OCI-LY7 (cell line): ENCODE data around the gene GLRA1. TPM values are rescaled to one million over a fixed set of nuclear protein-coding genes. Genes with fewer than 3 reads are reported as not detected.

Experiments
- BruUV-seq: library from RNA; stranded (reverse); fragments of 400-500 nt; replicated peaks from 2 replicates; lab custom pipeline; 2021; lab: Mats Ljungman, UMichigan
- CTCF ChIA-PET: fragments of 300-600 bp; sonication (Branson Sonifier 250); formaldehyde crosslinking; loops from one replicate; lab custom pipeline; 2022; ENCODE audit warnings: antibody characterized with exemption; ENCODE audit not compliant: unreplicated experiment; lab: Charles Lee
- POLR2A ChIA-PET: fragments of 300-600 bp; sonication (Branson Sonifier 250); formaldehyde crosslinking; loops from one replicate; lab custom pipeline; 2022; ENCODE audit warnings: antibody characterized with exemption; lab: Charles Lee
- DNase-seq: peaks from one replicate; pipeline ENCODE4 v3.0.0-alpha.2; 2015; ENCODE audit warnings: low spot score
- H2AFZ ChIP-seq: fragments of 200-600 bp; sonication (generic), shearing (Covaris generic); 2 replicates; pipeline ENCODE4 v1.6.1; 2014; ENCODE audit warnings: mild to moderate bottlenecking, antibody characterized with exemption, low read length, moderate library complexity
- H3K27ac ChIP-seq: fragments of 200-600 bp; sonication (generic); 2 replicates; pipeline ENCODE4 v1.5.1; 2014; ENCODE audit warnings: mixed run types, low read depth, mild to moderate bottlenecking, moderate library complexity, low read length, inconsistent platforms; ENCODE audit not compliant: poor library complexity, severe bottlenecking
- H3K36me3 ChIP-seq: fragments of 200-600 bp; sonication (generic); 2 replicates; pipeline ENCODE4 v1.6.1; 2014; ENCODE audit warnings: mild to moderate bottlenecking, antibody characterized with exemption, low read length, moderate library complexity, mixed read lengths; ENCODE audit not compliant: insufficient read depth
- H3K4me1 ChIP-seq: fragments of 200-600 bp; sonication (generic); 2 replicates; pipeline ENCODE4 v1.5.1; 2014; ENCODE audit warnings: mild to moderate bottlenecking, low read length; ENCODE audit not compliant: insufficient read depth, poor library complexity, severe bottlenecking
- H3K4me2 ChIP-seq: fragments of 200-600 bp; sonication (generic); 2 replicates; pipeline ENCODE4 v1.6.1; 2014; ENCODE audit warnings: mild to moderate bottlenecking, low read length
- H3K4me3 ChIP-seq: fragments of 200-600 bp; sonication (generic); 2 replicates; pipeline ENCODE4 v1.5.1; 2014; ENCODE audit warnings: mild to moderate bottlenecking, low read depth, low read length; ENCODE audit not compliant: poor library complexity, severe bottlenecking
- H3K79me2 ChIP-seq: fragments of 200-600 bp; sonication (generic); 2 replicates; pipeline ENCODE4 v1.6.1; 2016; ENCODE audit warnings: low read depth, mild to moderate bottlenecking, low read length, moderate library complexity, mixed read lengths; ENCODE audit not compliant: insufficient read depth
- H3K9me2 ChIP-seq: fragments of 200-600 bp; sonication (generic); 2 replicates; pipeline ENCODE4 v1.6.1; 2016; ENCODE audit warnings: mild to moderate bottlenecking, low read length, mixed read lengths; ENCODE audit not compliant: insufficient read depth
- H3K9me3 ChIP-seq: fragments of 200-600 bp; sonication (generic); 2 replicates; pipeline ENCODE4 v1.6.1; 2014; ENCODE audit warnings: mild to moderate bottlenecking, mixed run types, low read length, mixed read lengths
- H4K20me1 ChIP-seq: fragments of 200-600 bp; sonication (generic); 2 replicates; pipeline ENCODE4 v1.6.1; 2014; ENCODE audit warnings: mild to moderate bottlenecking, antibody characterized with exemption, low read length, moderate library complexity, mixed read lengths; ENCODE audit not compliant: insufficient read depth
- EZH2phosphoT487 ChIP-seq: fragments of 200-600 bp; sonication (generic); IDR thresholded peaks from 2 replicates; pipeline ENCODE4 v1.6.1; 2018; ENCODE audit warnings: low read depth, borderline replicate concordance, mild to moderate bottlenecking, mixed run types, antibody characterized with exemption, low read length, moderate library complexity, mixed read lengths
- intact Hi-C: fragments of 100-400 bp; cut with micrococcal nuclease; formaldehyde crosslinking; loops from one replicate; pipeline ENCODE4 v1.10.0; 2022; ENCODE audit not compliant: unreplicated experiment
- total RNA-seq, 2 experiments: library from RNA; depleted of rRNA in 1 of 2; stranded (reverse); fragments of >200 nt in 1 of 2; shearing (Covaris generic) in 1 of 2; gene quantifications; 2 replicates each; pipeline ENCODE4 v1.2.3, GENCODE V29; 2014 to 2022
- TF ChIP-seq, protein P1 (sequence below): fragments of 200-600 bp; sonication (generic); conservative IDR thresholded peaks from 2 replicates; pipeline ENCODE4 v1.5.1; 2014; ENCODE audit warnings: mild to moderate bottlenecking, antibody characterized with exemption, low read length, moderate library complexity, mixed read lengths

Gene GLRA1
- total RNA-seq, 2 experiments from 2014 or later, result not detected

DNA sequence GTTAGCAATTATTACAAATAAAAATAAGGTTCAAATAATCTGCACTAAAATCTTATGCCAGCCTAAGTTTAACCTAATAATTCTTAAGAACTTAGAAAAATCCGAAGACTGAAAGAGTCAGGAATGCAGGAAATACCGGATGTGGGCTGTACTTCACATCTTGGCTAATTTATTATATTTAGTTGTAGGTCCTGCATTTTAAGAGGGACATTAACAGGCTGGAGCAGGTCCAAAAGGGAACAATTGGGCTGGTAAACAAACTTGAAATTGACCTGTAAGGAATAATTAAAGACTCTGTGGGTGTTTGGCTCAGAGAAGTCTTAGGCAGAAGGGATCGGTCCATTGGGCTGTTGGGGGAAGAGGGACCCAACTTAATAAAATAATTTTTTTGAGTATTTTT is 18.4 kb downstream of the GLRA1 start:
- Histone ChIP-seq H3K79me2 (no peaks in the 10 kb centered on the region), H3K4me1 (no peaks in the 10 kb centered on the region), H3K4me3 (no peak overlapping the region), H3K9me3 (no peaks in the 10 kb centered on the region), H4K20me1 (no peaks in the 10 kb centered on the region), H2AFZ (no peak overlapping the region), H3K27ac (no peak overlapping the region), H3K36me3 (no peaks in the 10 kb centered on the region), H3K4me2 (no peak overlapping the region), H3K9me2 (no peaks in the 10 kb centered on the region)
- CTCF ChIA-PET, result no interaction called here
- POLR2A ChIA-PET, result no interaction called here
- TF ChIP-seq, protein P1, sequence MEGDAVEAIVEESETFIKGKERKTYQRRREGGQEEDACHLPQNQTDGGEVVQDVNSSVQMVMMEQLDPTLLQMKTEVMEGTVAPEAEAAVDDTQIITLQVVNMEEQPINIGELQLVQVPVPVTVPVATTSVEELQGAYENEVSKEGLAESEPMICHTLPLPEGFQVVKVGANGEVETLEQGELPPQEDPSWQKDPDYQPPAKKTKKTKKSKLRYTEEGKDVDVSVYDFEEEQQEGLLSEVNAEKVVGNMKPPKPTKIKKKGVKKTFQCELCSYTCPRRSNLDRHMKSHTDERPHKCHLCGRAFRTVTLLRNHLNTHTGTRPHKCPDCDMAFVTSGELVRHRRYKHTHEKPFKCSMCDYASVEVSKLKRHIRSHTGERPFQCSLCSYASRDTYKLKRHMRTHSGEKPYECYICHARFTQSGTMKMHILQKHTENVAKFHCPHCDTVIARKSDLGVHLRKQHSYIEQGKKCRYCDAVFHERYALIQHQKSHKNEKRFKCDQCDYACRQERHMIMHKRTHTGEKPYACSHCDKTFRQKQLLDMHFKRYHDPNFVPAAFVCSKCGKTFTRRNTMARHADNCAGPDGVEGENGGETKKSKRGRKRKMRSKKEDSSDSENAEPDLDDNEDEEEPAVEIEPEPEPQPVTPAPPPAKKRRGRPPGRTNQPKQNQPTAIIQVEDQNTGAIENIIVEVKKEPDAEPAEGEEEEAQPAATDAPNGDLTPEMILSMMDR, result no peak
- TF ChIP-seq EZH2phosphoT487, result no peak
- no peak for DNase-seq
- no TSS peak for BruUV-seq
- intact Hi-C loops, result no loop called here

DNA sequence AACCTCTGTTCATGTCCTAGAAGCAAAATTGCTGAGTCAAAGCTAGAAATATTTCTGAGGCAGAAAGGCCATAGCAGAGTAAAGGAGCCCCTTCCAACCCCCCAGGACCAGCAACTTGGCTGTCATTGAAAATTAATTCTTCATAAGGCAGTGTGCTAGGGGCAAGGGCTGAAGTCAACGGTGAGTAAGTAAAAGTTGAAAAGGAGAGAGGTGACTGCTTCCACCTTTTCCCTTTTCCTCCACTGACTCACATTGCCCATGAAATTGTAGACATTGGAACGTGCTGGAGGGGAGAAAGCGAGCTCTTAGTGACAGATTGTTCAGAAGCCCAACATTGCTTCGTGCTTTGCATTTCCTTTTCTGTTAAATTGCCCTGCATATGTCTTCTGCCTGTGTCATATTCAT is 19.1 kb downstream of the GLRA1 start:
- Histone ChIP-seq H4K20me1 (no peaks in the 10 kb centered on the region), H3K36me3 (no peaks in the 10 kb centered on the region), H3K4me1 (no peaks in the 10 kb centered on the region), H3K79me2 (no peaks in the 10 kb centered on the region), H3K4me3 (no peak overlapping the region), H3K9me2 (no peaks in the 10 kb centered on the region), H2AFZ (no peak overlapping the region), H3K9me3 (no peaks in the 10 kb centered on the region), H3K27ac (no peak overlapping the region), H3K4me2 (no peak overlapping the region)
- ChIA-PET POLR2A (no interaction called here), CTCF (no interaction called here)
- DNase-seq, result no peak
- no TSS peak for BruUV-seq
- intact Hi-C loops, result no loop called here
- TF ChIP-seq, protein P1, result no peak
- no peak for TF ChIP-seq EZH2phosphoT487

DNA sequence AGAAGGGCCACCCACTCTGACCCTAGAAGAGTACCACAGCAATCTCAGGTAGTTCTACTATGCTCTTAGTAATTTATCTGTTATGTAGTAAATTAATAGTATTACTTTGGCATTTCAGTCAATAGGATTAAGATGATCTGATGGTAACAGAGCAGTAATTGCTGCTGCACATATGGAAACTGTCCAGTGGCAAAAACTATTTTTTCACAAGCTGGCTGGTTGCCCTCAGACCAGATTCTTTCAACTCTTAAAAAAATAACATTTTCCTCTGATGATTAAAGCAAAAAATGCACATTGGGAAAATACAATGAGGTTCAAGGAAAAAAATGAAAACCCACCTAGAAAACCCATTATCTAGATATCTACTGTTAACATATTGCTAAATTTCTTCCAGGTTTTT is 19.7 kb downstream of the GLRA1 start:
- Histone ChIP-seq H3K4me2 (no peak overlapping the region), H3K9me3 (no peaks in the 10 kb centered on the region), H2AFZ (no peak overlapping the region), H3K79me2 (no peaks in the 10 kb centered on the region), H3K4me1 (no peaks in the 10 kb centered on the region), H4K20me1 (no peaks in the 10 kb centered on the region), H3K4me3 (no peak overlapping the region), H3K36me3 (no peaks in the 10 kb centered on the region), H3K27ac (no peak overlapping the region), H3K9me2 (no peaks in the 10 kb centered on the region)
- no peak for DNase-seq
- intact Hi-C loops, result no loop called here
- ChIA-PET CTCF (interaction anchor here (1.2 kb wide), 1 partner anchor 24 kb away, joined by 3 read pairs; no protein-coding TSS in a partner anchor), POLR2A (no interaction called here)
- no TSS peak for BruUV-seq
- TF ChIP-seq EZH2phosphoT487, result no peak
- TF ChIP-seq, protein P1, result no peak
